Measurements from ENCODE around the gene HOXD3.
A peak's percentile ranks its signal among the peaks of the same experiment; 100 is the strongest.

The HOXD3 gene

GRCh38 chr2:176164611-176165369 lies 7.7 kb downstream of the HOXD3 start:
- no peak for DNase-seq

- DNase-seq, result no peak
These were observed 8.4 kb downstream of the HOXD3 start for GRCh38 chr2:176165370-176166050.

GRCh38 chr2:176166272-176166671 lies 9.2 kb downstream of the HOXD3 start:
- DNase-seq, result no peak

- no peak for DNase-seq
These were observed 10.3 kb downstream of the HOXD3 start for GRCh38 chr2:176167398-176167797.

- DNase-seq, result no peak
These were observed 12.1 kb downstream of the HOXD3 start for GRCh38 chr2:176169181-176169580.

GRCh38 chr2:176169711-176170110 lies 12.6 kb downstream of the HOXD3 start:
- DNase-seq, result no peak

GRCh38 chr2:176170602-176171305 lies 13.6 kb downstream of the HOXD3 start:
- DNase-seq, result no peak

- DNase-seq, result no peak
These were observed 14.4 kb downstream of the HOXD3 start for GRCh38 chr2:176171351-176172006.

- DNase-seq, result peak; percentile 4
These were observed 15.1 kb downstream of the HOXD3 start for GRCh38 chr2:176172007-176172894.

- no peak for DNase-seq
These were observed 15.9 kb downstream of the HOXD3 start for GRCh38 chr2:176172895-176173566.

GRCh38 chr2:176173567-176174381 lies 16.7 kb downstream of the HOXD3 start:
- no peak for DNase-seq

- peak; percentile 77 for DNase-seq
These were observed 17.3 kb downstream of the HOXD3 start for GRCh38 chr2:176174382-176174823.

- peak; percentile 85 for DNase-seq
These were observed 18.0 kb downstream of the HOXD3 start for GRCh38 chr2:176174824-176175708.

GRCh38 chr2:176175709-176176607 lies 18.9 kb downstream of the HOXD3 start:
- DNase-seq, result peak; percentile 42

GRCh38 chr2:176177580-176178037 lies 20.5 kb downstream of the HOXD3 start:
- no peak for DNase-seq

GRCh38 chr2:176178038-176178756 lies 21.1 kb downstream of the HOXD3 start:
- DNase-seq, result peak; percentile 74

- no peak for DNase-seq
These were observed 21.7 kb downstream of the HOXD3 start for GRCh38 chr2:176178757-176179295.

Measured in NCI-H526 treated with DMSO at 0.1 percent for 48 hours (cell line).